Stomach (tissue), 9 donors: Measurements from ENCODE around the gene SF3A1. TPM values are rescaled to one million over a fixed set of nuclear protein-coding genes. Genes with fewer than 3 reads are reported as not detected.

Experiments
- DNase-seq, 2 donors: peaks; one replicate each; pipeline versions ENCODE4 v3.0.0 to v3.0.0-alpha.2; 2013 to 2019
- H3K27ac ChIP-seq, 5 donors: fragments of 200-600 bp in 4 of 5; sonication (generic) in 4 of 5; one replicate each; pipeline ENCODE4 v1.5.1; 2013 to 2019; ENCODE audit warnings: mild to moderate bottlenecking in 1 of 5, moderate library complexity in 1 of 5
- H3K27me3 ChIP-seq, 3 donors: fragments of 200-600 bp; sonication (generic); one replicate each; pipeline ENCODE4 v1.5.1; 2017 to 2019; ENCODE audit warnings: mixed run types in 1 of 3
- H3K36me3 ChIP-seq, 4 donors: fragments of 200-600 bp; sonication (generic); 1 replicate in 3 of 4; 2 replicates in 1 of 4; pipeline ENCODE4 v1.5.1; 2016 to 2019
- H3K4me1 ChIP-seq, 4 donors: fragments of 200-600 bp; sonication (generic); one replicate each; pipeline ENCODE4 v1.5.1; 2016 to 2019
- H3K4me3 ChIP-seq, 4 donors: fragments of 200-600 bp; sonication (generic) in 3 of 4; one replicate each; pipeline ENCODE4 v1.5.1; 2016 to 2019; ENCODE audit warnings: mild to moderate bottlenecking in 1 of 4
- H3K9me3 ChIP-seq, 4 donors: fragments of 200-600 bp; sonication (generic); one replicate each; pipeline ENCODE4 v1.5.1; 2016 to 2019
- CTCF ChIP-seq, 7 experiments: fragments of 450-650 bp in 4 of 7; fragments of 200-600 bp in 3 of 7; sonication (generic) in 3 of 7; IDR thresholded peaks; one replicate each; pipeline ENCODE4 v1.5.1; 2016 to 2019; ENCODE audit warnings: antibody characterized with exemption in 7 of 7, control low read depth in 2 of 7, mild to moderate bottlenecking in 1 of 7
- EP300 ChIP-seq: sonication (generic); formaldehyde crosslinking; IDR thresholded peaks from one replicate; pipeline ENCODE4 v1.6.1; 2017; ENCODE audit warnings: antibody characterized with exemption
- POLR2A ChIP-seq, 4 donors: fragments of 450-650 bp; IDR thresholded peaks; one replicate each; pipeline ENCODE4 v1.6.1; 2016; ENCODE audit warnings: antibody characterized with exemption in 4 of 4, control low read depth in 2 of 4, mild to moderate bottlenecking in 1 of 4, moderate library complexity in 1 of 4
- POLR2AphosphoS5 ChIP-seq, 3 donors: sonication (generic); formaldehyde crosslinking; IDR thresholded peaks; one replicate each; pipeline ENCODE4 v1.6.1; 2016; ENCODE audit warnings: antibody characterized with exemption in 3 of 3
- whole genome bisulfite sequencing, 5 donors: extraction: QIAGEN DNeasy Blood & Tissue Kit in 3 of 5; methylation state at CpG; one replicate each; pipeline versions ENCODE4 v1.1.5 to v1.1.7; 2013 to 2018; 5-methylcytosine and 5-hydroxymethylcytosine counted together
- intact Hi-C: fragments of 100-400 bp; cut with DNase I; formaldehyde crosslinking; loops from one replicate; pipeline ENCODE4 v1.15.1; 2023; ENCODE audit warnings: low total_unique reads
- polyA plus RNA-seq, 3 donors: library from polyadenylated mRNA; stranded (reverse); fragments of 200-250 nt; gene quantifications; one replicate each; pipeline ENCODE4 v1.2.3, GENCODE V29; 2013
- total RNA-seq, 5 donors: library from RNA; depleted of rRNA; stranded (reverse); fragments of >200 nt; gene quantifications; one replicate each; pipeline versions ENCODE4 v1.1.0 to v1.2.3, GENCODE V29; 2014 to 2016
- donor health status: healthy with polysubstance abuse.
- donor health status: Bipolar disorder and iron deficiency.
- donor health status: healthy.

Gene SF3A1
- total and polyA plus RNA-seq, 8 donors, result 13.6 to 316 (median 30.6) TPM

- Histone ChIP-seq H3K27ac (no peak overlapping the region), H3K4me1 (peaks cover 9 to 13% (median 11%) of the 10 kb centered on the region in 4 donors), H3K9me3 (no peaks in the 10 kb centered on the region), H3K4me3 (no peak overlapping the region), H3K27me3 (no peaks in the 10 kb centered on the region), H3K36me3 (peaks cover 2 to 66% (median 53%) of the 10 kb centered on the region in 4 donors)
- no peak for DNase-seq
- TF ChIP-seq POLR2AphosphoS5 (IDR thresholded peaks at IDR 0.05) (no peak), CTCF (IDR thresholded peaks at IDR 0.05) (no peak), EP300 (no peak), POLR2A (IDR thresholded peaks at IDR 0.05) (no peak)
- intact Hi-C loops, result loop anchor here (5.0 kb wide), 1 partner anchor 115 kb away; the partner anchor contains the start of gene OSM
- 90 to 98% (median 95%) methylated on average over 4 to 5 of the region's 5 CpGs for WGBS, 5 donors
Observed at GRCh38 chr22:30382340-30382739, 25.6 kb upstream of the SF3A1 start.

GRCh38 chr22:30381264-30381663, 24.6 kb upstream of the SF3A1 start:
- no peaks in the 10 kb centered on the region for H3K27me3 ChIP-seq
- intact Hi-C loops, result loop anchor here (5.0 kb wide), 1 partner anchor 114 kb away; the partner anchor contains the start of gene OSM
- no peaks in the 10 kb centered on the region for H3K9me3 ChIP-seq
- H3K36me3 ChIP-seq, result peaks cover 4 to 74% (median 60%) of the 10 kb centered on the region in 4 donors
- no peak for DNase-seq
- 83 to 92% (median 87%) methylated on average over 12 of the region's 12 CpGs for WGBS, 5 donors
- no peak overlapping the region for H3K4me3 ChIP-seq
- no peak overlapping the region for H3K27ac ChIP-seq
- TF ChIP-seq POLR2A (IDR thresholded peaks at IDR 0.05), result no peak
- TF ChIP-seq EP300, result no peak
- TF ChIP-seq POLR2AphosphoS5 (IDR thresholded peaks at IDR 0.05), result no peak
- no peak for TF ChIP-seq CTCF (IDR thresholded peaks at IDR 0.05)
- H3K4me1 ChIP-seq, result peaks cover 3 to 6% (median 5%) of the 10 kb centered on the region in 4 donors

- Histone ChIP-seq H3K9me3 (no peaks in the 10 kb centered on the region), H3K27ac (no peak overlapping the region), H3K27me3 (no peaks in the 10 kb centered on the region), H3K4me1 (no peaks in the 10 kb centered on the region), H3K4me3 (no peak overlapping the region), H3K36me3 (peaks cover 4 to 74% (median 60%) of the 10 kb centered on the region in 4 donors)
- 93 to 98% (median 95%) methylated on average over 14 to 20 of the region's 20 CpGs for WGBS, 5 donors
- intact Hi-C loops, result loop anchor here (5.0 kb wide), 1 partner anchor 113 kb away; the partner anchor contains the start of gene OSM
- DNase-seq, result no peak
- no peak for TF ChIP-seq POLR2A (IDR thresholded peaks at IDR 0.05)
- TF ChIP-seq POLR2AphosphoS5 (IDR thresholded peaks at IDR 0.05), result no peak
- no peak for TF ChIP-seq EP300
- no peak for TF ChIP-seq CTCF (IDR thresholded peaks at IDR 0.05)
Observed at GRCh38 chr22:30380011-30380410, 23.3 kb upstream of the SF3A1 start.

GRCh38 chr22:30375312-30375849, 18.7 kb upstream of the SF3A1 start:
- whole genome bisulfite sequencing, 5 donors, result 88 to 95% (median 93%) methylated on average over 12 to 13 of the region's 13 CpGs
- no peak for DNase-seq
- no peak overlapping the region for H3K4me3 ChIP-seq
- no peaks in the 10 kb centered on the region for H3K9me3 ChIP-seq
- H3K27ac ChIP-seq, result no peak overlapping the region
- no peaks in the 10 kb centered on the region for H3K27me3 ChIP-seq
- TF ChIP-seq EP300 (no peak), CTCF (IDR thresholded peaks at IDR 0.05) (no peak), POLR2AphosphoS5 (IDR thresholded peaks at IDR 0.05) (no peak), POLR2A (IDR thresholded peaks at IDR 0.05) (no peak)
- peaks cover 4 to 32% (median 27%) of the 10 kb centered on the region in 4 donors for H3K36me3 ChIP-seq
- intact Hi-C loops, result no loop called here
- peaks cover 0 to 4% (median 0%) of the 10 kb centered on the region in 4 donors for H3K4me1 ChIP-seq
